ENCODE results near the gene SIVA1.
"Not testable (repeated sequence)": the region's sequence is repeated elsewhere in the genome, so short reads cannot be mapped to it uniquely, and the experiment has no call there.

Gene SIVA1

DNA sequence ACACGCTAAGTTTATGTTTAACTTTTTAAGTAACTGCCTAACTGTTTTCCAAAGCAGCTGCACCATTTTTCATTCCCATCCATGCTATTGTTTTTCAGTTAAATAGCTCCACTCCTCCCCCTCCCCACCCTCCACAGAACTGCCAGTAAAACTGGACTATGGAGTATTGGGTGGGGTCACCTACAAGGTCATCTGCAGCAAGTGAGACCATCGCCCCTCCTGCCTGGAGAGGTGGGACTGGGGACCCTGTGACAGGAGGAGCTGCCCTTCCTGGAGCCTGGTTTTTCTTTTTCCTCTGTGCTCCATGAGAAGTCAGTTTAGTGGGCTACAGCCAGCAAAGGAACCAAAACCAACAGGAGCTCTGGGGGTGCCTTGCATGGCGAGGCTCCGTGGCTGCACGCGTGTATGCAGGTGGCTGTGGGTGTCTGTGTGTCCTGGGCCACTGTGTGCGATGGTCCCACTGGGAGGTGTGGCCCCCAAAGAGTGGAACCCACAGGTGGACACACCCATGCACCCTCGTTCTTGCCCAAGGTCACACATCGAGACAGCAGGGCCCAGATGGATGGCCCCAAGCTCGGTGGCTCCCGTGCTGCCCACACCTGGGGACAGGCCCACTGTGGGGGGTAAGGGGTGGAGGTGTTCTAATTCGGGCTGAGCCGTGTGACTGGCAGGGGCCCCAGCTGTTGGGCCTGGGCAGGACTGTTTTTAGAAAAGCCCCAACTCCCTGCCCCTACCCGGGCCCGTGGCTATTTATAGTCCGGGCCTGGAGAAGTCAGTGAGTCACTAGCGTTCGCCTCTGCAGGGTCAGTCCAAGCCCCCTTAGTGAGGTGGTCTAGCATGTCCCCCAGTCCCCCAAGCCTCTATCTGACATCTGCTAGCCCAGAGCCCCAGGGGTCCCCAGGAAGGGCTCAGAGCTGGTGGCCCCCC lies 31.2 kb upstream of the SIVA1 start:
- no peak for DNase-seq (ENCODE audit: low spot score)

GRCh38 chr14:104722938-104723650 lies 29.9 kb upstream of the SIVA1 start:
- no peak for DNase-seq (ENCODE audit: low spot score)

GRCh38 chr14:104723651-104724406 lies 29.1 kb upstream of the SIVA1 start, which contains the start of gene ADSS1:
TSS of gene ADSS1 (plus strand) at chr14:104724229. CDS start at chr14:104724271, 42 bp downstream.
- DNase-seq (ENCODE audit: low spot score): no peak

DNA sequence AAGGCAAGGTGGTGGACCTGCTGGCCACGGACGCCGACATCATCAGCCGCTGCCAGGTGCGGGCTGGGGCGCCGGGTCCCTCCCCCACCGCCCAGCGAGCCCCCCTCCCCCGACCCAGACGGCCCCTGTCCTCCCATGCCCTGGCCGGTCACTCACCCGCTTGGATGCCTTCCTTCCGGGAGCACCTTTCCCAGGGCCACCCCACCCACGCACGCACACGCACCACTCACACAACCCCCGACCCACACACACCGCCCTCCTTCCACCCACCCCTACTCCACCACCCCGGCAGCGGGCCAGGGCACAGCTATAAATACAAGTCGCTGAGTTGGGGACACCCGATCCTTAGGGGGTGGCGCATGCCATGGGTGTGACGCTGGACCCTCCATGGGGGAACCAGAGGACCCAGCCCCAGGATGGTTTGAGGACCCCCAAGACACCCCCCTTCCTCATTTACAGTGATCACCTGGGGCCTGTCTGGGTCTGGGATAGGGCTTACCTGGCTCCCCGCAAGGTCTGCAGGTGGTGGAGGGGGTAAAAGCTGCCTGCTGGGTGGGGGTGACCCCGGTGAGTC lies 28.5 kb upstream of the SIVA1 start:
- no peak for DNase-seq (ENCODE audit: low spot score)

DNA sequence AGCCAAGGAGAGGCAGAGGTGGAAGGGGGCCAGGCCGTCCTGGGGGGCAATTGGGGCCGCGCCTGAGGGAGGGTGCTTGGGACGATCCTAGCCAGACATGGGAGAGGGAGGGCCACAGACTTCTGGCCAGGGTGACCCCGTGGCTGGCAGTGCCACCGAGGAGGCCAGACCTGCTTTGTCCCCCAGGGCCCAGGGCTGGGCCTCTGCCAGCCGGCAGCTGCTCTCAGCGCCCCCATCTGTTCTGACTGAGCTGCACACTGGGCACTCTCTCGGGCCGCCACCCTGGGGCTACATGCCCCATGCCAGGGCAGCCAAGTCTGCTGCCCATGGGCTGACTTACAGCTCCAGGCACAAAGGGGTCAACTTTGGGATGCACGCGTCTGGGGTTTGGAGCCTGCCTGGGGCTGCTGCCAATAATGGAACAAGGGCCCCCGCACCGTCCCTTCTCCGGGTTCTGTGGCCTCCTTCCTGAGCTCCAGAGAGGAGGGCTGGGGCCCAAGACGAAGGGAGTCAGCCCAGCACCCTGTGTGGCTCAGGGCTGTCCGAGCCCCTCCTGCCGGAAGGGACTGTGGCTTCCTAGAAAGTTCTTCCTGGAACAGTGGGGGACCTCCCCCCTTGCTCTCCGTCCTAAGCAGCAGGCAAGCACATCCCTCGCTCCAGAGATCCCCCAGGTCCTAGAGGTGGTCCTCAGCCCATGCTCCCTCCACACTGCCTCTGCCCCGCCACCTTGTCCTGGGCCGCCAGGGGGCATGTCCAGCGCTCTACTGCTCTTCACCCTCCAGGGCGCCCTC lies 27.8 kb upstream of the SIVA1 start:
- DNase-seq (ENCODE audit: low spot score): peak; percentile 58

- DNase-seq (ENCODE audit: low spot score): no peak
Observed at GRCh38 chr14:104725772-104726548, 27.0 kb upstream of the SIVA1 start.

DNA sequence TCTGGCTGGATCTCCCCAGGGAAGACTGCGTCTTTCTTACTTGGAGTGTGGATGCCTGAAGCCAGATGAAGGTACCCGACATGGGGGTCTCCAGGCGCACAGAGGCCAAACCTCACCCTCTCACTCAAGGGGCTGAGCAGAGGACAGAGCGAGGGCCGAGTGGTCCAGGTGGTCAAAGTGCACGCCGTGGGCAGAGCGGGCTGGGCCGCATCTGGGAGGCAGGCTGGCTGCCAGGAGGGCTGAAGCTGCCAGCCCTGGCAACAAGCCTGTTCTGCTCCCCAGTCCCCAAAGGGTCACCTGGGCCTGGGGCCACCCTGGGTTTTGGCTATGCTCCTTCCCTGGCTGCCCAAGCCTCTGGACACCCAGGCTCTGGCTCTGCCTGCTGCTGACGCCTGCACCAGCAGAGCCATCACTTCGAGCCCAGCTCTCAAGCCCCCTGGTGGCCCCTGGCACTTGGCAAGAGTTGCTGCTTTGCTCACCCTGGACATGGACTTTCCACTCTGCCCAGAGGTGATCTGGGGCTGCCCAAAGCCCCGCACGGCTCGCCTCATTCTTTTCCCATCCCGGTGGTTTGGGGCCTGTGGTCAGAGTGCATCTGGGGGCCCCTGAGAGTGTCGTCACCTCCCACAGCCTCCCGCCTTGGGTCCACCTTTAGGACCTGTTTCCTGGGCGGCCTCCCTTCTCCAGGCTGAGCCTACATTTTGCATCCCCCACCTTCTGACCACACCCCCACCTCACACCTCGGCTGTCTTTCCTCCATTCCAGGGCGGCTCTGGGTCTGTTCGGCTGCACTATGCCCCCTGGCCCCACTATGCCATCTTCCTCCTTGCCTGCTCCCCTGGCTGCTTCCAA lies 26.1 kb upstream of the SIVA1 start:
- no peak for DNase-seq (ENCODE audit: low spot score)

DNA sequence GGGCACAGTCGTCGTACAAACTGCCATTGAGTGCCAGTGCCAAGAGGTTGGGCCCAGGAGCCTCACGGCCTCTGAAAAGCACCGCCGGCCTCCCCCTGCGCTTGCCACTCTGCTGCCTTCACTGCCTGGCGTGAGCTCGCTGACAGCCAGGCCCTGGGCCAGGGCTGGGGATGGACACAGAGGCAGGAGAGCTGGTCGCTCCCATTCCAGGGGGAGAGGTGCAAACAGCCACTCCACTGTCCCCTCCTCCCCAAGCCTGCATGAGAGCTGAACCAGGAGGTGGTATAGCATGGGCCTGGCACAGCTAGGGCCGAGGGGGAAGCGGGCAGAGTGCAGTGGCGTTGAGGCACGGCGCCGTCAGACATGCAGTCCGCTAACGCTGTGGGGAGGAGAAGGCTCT lies 24.3 kb upstream of the SIVA1 start:
- no peak for DNase-seq (ENCODE audit: low spot score)

GRCh38 chr14:104729176-104729834 lies 23.6 kb upstream of the SIVA1 start:
- not testable (repeated sequence) for DNase-seq (ENCODE audit: low spot score)

- DNase-seq (ENCODE audit: low spot score): no peak
Observed at GRCh38 chr14:104729835-104730181, 23.1 kb upstream of the SIVA1 start.

DNA sequence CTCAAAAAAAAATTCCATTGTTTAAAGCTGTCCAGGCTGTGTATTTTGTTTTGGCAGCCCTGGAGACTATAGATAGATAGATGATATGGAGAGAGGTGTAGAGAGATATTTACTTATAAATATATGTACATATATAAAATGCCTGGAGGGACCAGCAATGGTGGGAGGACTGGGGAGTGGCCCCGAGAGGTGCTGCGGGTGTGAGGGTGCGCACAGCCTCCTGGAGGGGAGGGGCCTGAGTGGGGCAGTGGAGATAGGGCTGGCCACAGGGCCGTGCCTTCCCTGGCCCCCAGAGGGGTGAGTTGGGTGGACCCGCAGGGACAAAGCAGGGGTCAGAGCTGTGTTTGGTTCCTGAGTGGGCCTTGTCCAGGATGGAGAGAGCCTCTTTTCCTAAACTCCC lies 22.5 kb upstream of the SIVA1 start:
- no peak for DNase-seq (ENCODE audit: low spot score)

DNA sequence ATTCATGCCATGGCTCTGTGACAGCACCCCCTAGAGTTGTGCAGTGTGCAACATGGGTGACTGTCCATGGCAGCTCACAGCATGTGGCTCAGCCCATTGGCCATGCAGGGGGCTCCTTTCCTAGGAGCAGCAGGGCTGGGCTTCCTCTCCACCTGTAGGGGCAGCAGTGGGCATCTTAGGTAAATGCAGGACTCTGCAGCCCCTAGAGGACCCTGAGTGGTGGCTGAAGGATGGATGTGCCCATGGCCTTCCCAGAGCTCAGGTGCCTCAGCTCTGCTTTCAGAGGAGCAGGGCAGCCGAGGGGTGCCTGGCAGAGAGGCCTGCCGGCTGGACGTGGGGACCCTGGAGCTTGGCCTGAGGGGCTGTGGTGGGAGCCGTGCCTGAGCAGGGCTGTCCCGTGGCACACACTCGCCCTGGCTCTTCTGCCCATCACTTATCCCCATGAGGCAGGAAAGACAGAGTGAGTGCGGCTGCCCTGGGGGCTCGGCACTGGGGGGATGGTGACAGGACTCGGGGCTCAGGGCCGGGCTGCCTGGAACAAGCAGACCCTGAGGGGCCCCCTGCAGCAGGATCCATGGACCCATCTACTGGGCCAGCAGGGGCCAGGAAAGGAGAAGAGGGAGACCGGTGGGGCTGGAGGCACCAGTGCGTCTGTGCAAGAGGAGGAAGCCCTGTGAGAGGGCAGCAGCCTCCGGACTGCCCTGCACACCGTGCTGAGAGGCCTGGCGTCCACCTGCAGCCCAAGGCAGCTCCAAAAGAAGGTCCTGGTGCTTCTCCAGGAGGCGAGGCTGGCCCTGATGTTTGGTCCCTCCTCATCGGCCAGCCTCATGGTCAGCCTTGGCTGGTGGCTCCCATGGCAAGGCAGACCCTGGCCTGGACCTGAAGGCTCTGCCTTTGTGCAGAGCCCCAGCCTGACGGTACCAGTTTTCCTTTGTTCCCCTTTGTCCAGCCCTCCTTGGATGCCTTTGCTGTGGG lies 21.3 kb upstream of the SIVA1 start:
- no peak for DNase-seq (ENCODE audit: low spot score)

DNA sequence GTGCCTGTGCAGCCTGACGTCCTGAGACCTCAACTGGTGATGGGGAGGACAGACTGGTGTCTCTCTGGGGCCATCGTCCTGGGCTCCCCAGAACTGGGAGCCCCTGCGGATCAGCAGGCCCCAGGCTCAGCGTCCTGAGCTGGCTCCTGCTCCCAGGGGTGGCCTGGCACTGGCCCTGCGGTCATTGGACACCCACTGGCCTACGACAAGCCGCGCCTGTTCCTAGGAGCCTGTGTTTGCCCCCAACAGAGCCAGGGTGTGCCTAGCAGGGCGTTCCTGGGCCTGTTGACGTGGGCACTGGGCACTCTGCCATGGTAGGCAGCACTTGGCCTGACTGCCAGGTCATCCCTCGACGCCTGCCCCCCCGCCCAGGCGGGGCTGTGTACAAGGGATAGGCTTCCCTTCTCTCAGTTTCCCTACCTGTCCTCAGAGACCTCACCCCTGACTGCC lies 20.6 kb upstream of the SIVA1 start:
- no peak for DNase-seq (ENCODE audit: low spot score)

DNA sequence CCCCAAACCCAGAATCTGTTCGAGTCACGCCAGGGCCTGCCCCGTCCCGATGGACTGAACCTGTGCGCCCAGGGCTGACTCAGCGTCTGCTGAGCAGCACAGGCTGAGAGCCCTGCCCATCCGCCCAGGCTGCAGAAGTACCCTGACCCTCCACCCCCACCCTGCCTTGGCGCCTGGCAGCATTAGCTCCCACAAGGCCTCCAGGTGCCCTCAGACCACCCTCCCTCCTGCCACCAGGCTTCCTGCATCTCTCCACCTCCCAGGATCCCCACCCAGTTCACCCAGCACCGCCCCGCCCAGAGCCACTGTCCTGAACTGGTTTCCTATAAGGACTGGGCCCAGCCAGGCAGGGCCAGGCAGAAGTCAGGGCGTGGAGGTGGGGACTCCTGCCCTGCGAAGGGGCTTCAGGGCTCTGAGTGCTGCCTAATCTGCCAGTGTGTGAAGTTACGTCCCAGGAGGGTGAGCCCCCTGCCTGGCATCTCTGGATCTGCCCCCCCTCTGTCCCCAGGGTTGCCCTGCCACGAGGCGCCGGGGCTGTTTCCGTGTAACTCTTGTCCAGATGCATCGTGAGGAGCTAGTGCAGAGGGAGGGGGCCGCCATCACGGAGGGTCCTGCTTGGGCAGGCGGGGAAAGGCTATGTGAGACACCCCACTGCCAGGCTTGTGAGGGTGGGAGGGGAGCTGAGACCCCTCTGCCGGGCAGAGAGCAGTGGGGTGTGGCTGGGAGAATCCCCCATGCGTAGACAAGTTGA lies 19.8 kb upstream of the SIVA1 start:
- DNase-seq (ENCODE audit: low spot score): no peak

DNA sequence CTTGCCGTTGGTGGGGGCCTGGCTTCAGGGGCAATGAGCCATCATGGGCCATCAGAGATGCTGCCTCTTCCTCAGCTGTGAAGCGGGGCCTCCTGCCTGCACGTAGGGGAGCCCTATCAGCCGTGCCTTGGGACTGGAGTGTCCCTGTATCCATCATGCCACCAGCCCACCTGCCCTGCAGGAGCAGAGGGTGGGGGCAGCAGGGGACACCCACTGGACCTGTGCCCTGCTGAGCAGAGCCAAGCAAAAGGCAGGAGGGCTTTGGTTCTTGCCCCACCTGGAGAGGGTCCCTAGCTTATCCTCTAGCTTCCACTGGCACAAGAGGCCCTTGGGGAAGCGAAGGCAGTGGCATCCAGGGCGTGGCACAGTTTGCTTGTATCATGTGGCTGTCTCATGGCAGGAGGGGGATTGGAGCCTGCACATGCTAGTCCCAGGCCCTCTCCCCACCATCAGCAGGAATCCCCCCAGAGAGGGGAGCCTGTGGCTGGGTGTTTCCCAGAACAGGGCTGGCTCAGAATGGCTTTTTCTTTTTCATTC lies 18.8 kb upstream of the SIVA1 start:
- no peak for DNase-seq (ENCODE audit: low spot score)

- no peak for DNase-seq (ENCODE audit: low spot score)
Observed at GRCh38 chr14:104734601-104734990, 18.4 kb upstream of the SIVA1 start.
